Kidney capillary endothelial cell (primary cell): ENCODE measurements around the gene JARID2.

ENCODE experiments used
- DNase-seq: peaks from one replicate; pipeline ENCODE4 v3.0.0-alpha.2; 2018; ENCODE audit warnings: low spot score

Gene JARID2

GRCh38 chr6:15357782-15358181, 111.9 kb downstream of the JARID2 start:
- DNase-seq, result no peak

GRCh38 chr6:15358579-15359327, 112.9 kb downstream of the JARID2 start:
- no peak for DNase-seq

GRCh38 chr6:15359335-15359862, 113.5 kb downstream of the JARID2 start:
- no peak for DNase-seq

DNA sequence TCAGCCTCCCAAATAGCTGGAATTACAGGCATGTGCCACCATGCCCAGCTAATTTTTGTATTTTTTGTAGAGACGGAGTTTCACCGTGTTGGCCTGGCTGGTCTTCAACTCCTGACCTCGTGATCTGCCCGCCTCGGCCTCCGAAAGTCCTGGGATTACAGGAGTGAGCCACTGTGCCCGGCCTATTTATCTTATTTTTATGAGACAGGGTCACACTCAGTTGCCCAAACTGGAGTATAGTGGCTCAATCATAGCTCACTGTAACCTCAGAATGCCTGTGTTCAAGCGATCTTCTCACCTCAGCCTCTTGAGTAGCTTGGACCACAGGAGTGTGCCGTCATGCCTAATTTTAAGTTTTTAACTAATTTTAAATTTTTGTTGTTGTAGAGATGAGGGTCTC, 114.4 kb downstream of the JARID2 start:
- no peak for DNase-seq

DNA sequence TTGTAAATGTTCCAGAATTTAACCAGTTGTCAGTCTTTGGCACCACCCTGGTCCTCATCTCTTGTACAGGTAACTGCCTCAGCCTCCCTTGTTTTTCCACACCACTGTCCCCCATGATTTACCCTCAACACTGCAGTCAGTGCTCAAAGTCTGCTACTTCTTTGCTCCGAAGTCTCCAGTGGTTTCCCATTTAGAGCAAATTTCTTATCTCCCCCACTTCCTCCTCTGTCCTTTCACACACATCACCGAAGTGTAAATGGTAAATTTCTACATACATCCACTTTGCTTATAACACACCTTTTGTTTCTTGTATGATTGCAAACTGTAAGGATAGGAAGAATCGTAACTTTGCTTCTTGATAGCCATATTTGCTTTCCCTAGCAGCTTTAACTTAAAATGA, 115.3 kb downstream of the JARID2 start:
- no peak for DNase-seq

GRCh38 chr6:15362274-15363160, 116.6 kb downstream of the JARID2 start:
- no peak for DNase-seq

- DNase-seq, result no peak
Observed at GRCh38 chr6:15363164-15363522, 117.3 kb downstream of the JARID2 start.

DNA sequence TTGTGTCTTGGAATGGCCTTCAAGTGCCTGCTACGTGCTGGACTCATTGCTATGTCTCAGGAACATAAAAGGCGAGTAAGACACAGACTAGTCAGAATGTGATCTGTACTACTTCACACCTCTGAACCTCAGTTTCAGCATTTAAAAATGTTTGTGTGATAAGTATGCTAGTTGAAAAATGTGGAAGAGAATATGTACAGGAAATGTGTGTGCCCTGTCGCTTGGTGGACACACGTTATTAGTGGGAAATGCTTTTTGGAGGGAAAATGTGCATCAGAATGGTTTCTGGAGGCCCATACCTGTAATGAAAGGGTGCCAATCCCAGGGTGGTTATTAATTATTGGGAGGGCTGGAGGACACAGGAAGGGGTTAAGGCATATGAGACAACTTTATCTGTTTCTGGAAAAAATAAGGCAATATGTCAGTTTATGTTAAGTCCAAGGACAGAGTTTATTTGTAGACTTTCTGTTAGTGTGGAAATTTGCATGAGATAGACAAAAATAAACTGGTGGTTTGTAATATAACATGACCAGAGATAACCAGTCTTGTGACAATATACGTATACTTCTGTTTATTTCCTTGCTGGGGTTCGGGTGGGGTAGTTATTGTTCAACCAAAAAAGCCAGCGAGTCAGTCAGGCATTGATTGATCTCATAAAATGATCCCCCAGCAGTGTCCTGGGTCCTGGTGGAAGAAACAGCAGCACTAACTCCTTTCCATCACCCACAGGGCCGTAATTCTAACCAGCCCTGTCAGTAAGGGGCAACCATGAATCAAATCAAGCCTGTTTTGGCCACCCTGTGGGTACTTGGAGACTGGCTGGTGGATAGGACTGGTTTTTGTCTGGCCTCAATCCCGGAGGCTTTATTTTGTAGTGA, 117.9 kb downstream of the JARID2 start:
- no peak for DNase-seq

GRCh38 chr6:15364401-15365037, 118.7 kb downstream of the JARID2 start:
- no peak for DNase-seq

DNA sequence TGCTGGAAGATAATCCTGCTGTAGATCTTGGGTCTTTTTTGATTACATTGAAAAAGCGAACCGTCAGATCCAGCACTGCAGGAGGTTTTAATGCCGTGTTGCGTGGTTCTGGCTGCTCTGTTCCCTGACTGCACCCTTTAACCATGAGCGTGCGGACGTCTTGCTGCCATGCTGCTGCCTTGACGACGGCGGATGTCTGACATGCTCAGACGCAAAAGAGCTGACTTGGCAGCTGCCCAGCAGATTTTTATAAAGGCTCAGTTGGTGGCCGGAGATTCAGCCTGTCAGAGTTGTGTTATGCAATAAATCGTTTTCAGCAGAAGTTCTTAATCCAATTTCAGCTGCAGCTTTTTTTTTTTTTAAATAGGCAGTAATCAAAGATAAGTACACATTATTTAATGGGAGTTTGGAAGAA, 119.4 kb downstream of the JARID2 start:
- DNase-seq, result peak; percentile 79

DNA sequence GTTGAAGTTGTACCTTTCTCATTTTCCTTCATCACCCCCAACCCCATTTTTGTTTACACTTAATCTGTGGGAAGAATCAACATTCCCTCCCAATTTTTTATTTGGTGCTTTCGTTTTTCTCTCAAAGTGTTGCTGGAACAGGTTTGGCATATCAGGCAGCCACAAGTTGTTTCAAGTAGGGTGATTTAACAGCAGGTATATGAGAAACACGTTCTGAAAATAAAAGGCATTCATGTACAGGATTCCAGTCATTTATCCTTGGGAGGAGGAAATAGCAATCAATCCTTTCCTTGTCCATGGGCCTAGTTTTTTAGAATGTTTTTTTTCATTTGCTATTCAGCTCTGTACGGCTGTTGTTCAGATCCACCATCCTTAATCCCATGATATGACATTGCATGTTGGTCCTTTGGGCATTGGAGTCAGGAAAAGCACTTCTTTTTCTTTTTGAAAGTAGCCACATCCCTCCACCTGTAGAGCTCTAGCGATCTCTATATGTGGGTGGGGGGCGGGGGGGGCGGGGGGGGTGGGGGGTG, 120.2 kb downstream of the JARID2 start:
- no peak for DNase-seq

DNA sequence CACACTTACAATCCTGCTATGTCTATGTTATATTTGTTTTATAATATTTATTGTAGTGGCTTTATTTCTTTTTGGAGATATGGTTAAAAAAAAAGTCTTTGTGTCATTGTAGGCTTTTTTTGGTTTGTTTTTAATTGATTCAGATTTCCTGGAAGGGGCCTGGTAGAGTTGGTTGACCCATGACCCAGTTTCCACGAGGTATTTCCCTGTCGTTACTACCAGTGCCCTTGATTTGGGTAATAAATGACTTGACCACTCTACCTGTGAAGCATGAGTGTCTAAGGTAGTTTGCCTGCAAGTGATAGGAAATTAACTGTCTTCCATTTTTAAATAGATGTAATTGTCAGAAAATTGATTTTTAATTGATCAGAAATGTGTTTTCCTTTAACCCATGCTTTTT, 121.0 kb downstream of the JARID2 start:
- no peak for DNase-seq

GRCh38 chr6:15368186-15368585, 122.3 kb downstream of the JARID2 start:
- no peak for DNase-seq

DNA sequence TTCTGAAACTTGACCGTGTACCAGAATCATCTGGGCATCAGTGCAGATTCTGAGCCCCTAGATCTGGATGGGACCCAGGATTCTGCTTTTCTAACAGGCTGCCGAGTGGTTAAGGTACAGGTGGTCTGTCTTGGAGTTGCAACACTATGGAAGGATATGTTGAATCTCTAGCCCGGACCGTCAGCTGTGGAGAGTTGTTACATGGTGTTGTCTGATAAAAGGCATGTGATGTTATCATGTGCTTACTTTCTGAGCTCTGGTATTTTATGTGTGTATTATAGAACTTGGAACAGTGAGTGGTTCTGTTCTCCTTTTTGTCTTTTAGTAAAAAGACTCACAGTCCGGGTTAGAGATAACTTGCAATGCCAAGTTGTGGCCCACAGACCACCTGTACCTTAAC, 123.0 kb downstream of the JARID2 start:
- no peak for DNase-seq

DNA sequence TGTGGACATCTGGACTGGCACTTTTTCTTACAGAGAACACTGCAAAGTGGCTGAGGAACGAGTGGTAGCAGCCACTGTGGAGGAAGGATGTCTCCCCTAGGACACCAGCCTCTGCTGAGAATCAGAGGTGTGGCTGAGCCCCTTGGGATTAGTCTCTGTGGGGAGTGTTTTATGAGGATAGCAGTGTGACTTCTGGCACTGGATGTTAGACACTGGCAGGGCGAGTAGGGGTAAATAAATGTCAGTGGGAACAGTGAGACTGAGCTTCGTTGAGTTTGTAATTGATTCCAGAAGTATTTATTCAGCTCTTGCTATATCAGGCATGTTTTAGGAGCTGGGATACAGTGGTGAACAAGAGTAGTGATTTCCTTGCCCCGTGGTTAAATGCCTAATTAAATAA, 124.0 kb downstream of the JARID2 start:
- no peak for DNase-seq

GRCh38 chr6:15370733-15371671, 125.1 kb downstream of the JARID2 start:
- no peak for DNase-seq

DNA sequence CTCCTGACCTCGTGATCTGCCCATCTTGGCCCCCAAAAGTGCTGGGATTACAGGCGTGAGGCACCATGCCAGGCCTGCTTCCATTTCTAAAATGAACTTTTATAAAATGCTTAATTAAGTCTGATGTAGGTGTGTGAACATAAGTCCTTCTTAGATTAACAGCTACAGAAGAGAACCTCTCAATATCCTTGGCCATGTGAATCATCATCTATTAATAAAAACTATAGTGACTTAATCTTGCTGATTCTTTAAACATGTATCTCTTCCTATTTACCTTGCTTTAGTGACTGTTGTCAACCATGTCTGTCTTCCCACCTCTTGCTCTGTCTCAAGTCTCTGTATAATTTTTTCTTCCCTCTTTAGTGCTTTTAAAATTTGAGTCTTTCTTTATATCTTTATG, 127.1 kb downstream of the JARID2 start:
- DNase-seq, result no peak

DNA sequence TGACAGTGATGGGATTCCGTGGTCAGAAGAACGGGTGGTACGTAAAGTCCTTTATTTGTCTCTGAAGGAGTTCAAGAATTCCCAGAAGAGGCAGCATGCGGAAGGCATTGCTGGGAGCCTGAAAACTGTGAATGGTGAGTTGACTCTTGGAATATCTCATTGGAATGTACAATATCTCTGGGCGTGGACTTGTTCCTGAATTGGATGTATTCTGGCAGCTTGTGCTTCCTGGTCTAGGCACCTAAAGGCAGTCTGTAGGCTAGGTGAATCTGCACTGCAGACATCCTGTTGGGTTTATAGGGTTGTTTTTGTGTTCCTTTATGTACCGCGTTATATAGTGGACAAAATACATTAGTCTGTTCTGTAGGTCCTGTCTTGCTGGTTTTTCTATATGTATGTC, 128.2 kb downstream of the JARID2 start:
- no peak for DNase-seq

DNA sequence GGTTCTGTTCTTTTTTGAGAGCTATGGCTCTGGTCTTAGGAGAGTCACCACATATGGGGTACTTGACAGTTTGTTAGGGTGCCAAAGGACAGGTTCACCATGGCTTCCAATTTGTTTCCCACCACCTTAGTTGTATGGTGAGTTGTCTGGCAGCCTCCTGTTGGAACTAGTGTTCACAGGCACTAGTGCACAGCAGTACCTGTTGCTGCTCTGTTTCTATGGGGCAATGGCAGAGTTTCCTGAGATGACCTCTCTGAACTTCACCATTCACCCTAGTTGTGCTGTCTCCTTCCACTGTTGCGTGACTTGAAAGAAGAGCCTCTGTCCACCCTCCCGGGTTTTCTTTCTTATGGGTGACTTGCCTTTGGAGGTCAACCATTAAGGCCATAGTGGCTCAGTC, 129.1 kb downstream of the JARID2 start:
- no peak for DNase-seq

GRCh38 chr6:15375638-15376290, 129.9 kb downstream of the JARID2 start:
- no peak for DNase-seq
